Measurements from ENCODE around the gene LRRC41. TPM values are rescaled to one million over a fixed set of nuclear protein-coding genes. Genes with fewer than 3 reads are reported as not detected.
"Not testable (repeated sequence)": the region's sequence is repeated elsewhere in the genome, so short reads cannot be mapped to it uniquely, and the experiment has no call there.

LRRC41 gene
- total and polyA plus RNA-seq, 12 donors = 15.4 to 52.5 (median 41.7) TPM

DNA sequence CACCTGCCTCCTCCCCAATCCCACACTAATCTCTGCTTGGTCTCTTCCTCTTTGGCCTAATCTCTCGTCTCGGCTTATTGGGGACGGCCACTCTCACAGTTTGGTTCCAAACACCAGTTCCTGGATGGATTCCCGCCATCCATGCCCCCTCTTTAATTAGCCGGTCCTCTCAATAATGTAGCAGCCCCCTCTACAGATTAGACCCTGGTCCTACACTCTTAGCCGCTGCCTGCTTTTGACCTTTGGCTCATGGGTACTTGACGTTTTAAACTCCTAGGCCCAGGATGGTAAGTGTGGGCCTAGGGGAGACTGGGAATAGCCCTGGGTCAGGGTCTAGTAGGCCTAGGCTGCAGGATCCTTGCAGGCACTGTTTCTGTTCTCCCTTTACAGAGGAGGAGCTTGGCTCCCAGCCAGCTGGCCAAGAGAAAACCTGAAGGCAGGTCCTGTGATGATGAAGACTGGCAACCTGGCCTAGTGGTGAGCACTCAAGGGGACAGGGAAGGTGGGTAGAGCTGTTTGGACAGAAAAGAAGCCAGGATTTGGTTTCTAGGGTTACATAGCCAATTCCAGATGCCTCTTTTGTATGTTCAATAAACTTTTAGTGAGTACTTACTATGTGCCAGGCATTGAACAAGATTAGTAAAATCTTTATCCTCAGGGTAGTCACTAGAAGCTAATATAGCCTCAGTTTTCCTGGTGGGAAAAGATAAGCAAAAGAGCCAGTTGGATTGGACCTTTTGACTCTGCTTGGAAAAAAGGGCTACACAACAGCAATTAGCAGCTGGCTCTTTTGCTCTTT lies 55.1 kb downstream of the LRRC41 start:
- Histone ChIP-seq H3K4me1 (peaks cover 2 to 22% (median 13%) of the 10 kb centered on the region in 9 donors), H3K27ac (peak overlapping the region in 1 of 10 donors; percentile 44), H3K27me3 (no peaks in the 10 kb centered on the region), H3K4me3 (peak overlapping the region in 9 of 10 donors; percentile 52 to 82 (median 62)), H3K9me3 (no peaks in the 10 kb centered on the region), H3K36me3 (peaks cover 0 to 12% (median 0%) of the 10 kb centered on the region in 9 donors)
- 4 to 5% methylated on average over 7 of the region's 7 CpGs for WGBS, 2 donors
- TF ChIP-seq, protein P1, sequence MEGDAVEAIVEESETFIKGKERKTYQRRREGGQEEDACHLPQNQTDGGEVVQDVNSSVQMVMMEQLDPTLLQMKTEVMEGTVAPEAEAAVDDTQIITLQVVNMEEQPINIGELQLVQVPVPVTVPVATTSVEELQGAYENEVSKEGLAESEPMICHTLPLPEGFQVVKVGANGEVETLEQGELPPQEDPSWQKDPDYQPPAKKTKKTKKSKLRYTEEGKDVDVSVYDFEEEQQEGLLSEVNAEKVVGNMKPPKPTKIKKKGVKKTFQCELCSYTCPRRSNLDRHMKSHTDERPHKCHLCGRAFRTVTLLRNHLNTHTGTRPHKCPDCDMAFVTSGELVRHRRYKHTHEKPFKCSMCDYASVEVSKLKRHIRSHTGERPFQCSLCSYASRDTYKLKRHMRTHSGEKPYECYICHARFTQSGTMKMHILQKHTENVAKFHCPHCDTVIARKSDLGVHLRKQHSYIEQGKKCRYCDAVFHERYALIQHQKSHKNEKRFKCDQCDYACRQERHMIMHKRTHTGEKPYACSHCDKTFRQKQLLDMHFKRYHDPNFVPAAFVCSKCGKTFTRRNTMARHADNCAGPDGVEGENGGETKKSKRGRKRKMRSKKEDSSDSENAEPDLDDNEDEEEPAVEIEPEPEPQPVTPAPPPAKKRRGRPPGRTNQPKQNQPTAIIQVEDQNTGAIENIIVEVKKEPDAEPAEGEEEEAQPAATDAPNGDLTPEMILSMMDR (IDR thresholded peaks at IDR 0.05) = no peak
- DNase-seq (no peak), ATAC-seq (no peak)
- intact Hi-C loops (cut with DNase I) = loop anchor here in 5 of 10 donors (5.0 to 10.0 kb wide), 4 partner anchors 49 to 99 kb away; partner anchors contain the start of genes NSUN4 (in 3 of the 5), LRRC41 (in 2 of the 5) and UQCRH (in 2 of the 5)

DNA sequence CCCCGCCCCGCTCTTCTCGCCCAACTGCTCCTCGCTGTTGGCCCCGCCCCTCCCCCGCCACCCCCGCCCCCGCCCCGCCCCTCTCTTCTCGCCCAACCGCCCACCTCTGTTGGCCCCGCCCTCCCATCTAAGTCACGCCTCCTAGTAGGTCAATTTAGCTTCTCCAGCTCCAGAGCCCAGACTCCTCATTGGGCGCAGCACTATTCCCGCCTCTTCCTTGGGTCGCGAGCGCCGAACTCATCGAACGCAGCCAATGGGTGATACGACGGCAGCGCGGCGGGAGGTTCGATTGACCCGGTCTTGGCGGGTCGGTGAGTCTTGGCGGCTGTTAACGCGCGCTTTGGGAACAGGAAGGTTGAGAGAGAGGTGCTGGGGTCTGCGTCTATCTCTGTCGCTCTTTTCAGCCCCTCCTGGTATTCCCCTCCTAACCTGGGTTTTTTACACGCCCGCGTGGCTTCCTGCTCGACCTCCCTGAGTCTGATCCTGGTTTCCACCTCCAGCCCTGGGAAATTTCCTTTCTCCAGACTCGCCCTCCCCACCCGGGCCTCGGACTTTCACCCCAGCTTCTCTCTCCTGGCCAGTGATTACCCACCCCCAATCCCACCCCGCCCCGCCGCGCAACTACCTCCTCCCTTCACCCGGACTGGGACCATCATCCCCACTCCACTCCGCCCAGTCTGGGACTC lies 55.8 kb downstream of the LRRC41 start, which contains the start of gene RAD54L:
TSS of gene RAD54L (plus strand) at position 328 of the 686 bp plus-strand sequence. CDS start 643 bp downstream, outside the sequence.
- Histone ChIP-seq H3K36me3 (peaks cover 0 to 8% (median 0%) of the 10 kb centered on the region in 9 donors), H3K9me3 (no peaks in the 10 kb centered on the region), H3K27me3 (no peaks in the 10 kb centered on the region), H3K27ac (peak within 1 kb of the TSS; percentile 39 to 89 (median 82)), H3K4me1 (peaks cover 2 to 22% (median 13%) of the 10 kb centered on the region in 9 donors), H3K4me3 (peak within 1 kb of the TSS; percentile 55 to 88 (median 62))
- intact Hi-C loops (cut with DNase I) = loop anchor here in 6 of 10 donors (2.0 to 10.0 kb wide), 5 partner anchors 50 to 100 kb away; partner anchors contain the start of genes LRRC41 (in 3 of the 6), NSUN4 (in 3 of the 6) and UQCRH (in 3 of the 6)
- ATAC-seq = peak; percentile 93 to 99 (median 95)
- peak; percentile 95 to 99 for DNase-seq
- 1 to 2% methylated on average over 38 to 49 of the region's 49 CpGs for WGBS, 2 donors
- TF ChIP-seq, protein P1 (IDR thresholded peaks at IDR 0.05) = no peak

DNA sequence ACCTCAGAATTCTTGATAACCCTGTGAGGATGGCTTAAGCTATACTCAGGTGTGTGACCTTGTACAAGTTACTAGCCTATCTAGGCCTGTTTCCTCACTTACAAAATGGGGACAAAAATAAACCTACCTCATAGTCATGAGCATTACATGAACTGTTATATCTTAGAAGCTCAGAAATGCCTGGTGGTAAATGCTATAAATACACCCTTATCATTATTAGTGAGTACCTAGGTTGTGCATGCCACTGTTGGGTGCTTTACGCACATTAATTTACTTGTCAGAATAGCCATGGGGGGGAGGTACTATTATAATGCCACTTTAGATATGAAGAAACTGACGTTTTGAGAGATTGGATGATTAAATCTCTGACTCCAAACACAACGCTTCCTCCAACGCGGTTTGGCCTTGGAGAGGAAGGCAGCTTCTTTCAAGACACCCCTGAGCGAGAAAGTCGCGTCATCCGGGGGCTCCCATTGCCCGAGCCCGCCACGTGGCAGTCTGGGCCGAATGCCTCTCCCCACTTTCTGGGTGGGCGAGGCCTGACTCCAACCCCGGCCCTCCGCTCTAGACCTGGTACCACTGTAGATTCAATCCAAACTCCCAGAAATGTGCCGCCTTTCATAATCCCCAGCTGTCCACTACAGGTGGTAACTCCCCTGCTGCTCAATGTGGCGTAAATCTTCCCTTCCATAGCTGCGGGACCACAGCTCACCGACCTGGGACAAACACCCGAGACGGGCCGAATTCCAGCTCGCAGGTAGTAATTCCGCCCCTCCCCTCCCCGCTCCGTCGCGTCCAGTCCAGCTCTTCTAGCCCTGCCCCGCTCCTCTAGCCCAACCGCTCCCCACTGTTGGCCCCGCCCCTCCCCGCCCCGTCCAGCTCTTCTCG lies 56.6 kb downstream of the LRRC41 start:
- intact Hi-C loops (cut with DNase I) = loop anchor here in 6 of 10 donors (2.0 to 10.0 kb wide), 5 partner anchors 51 to 101 kb away; partner anchors contain the start of genes LRRC41 (in 3 of the 6), NSUN4 (in 3 of the 6) and UQCRH (in 3 of the 6)
- WGBS, 2 donors = 1 to 2% methylated on average over 30 to 35 of the region's 35 CpGs
- H3K4me1 ChIP-seq = peaks cover 2 to 22% (median 13%) of the 10 kb centered on the region in 9 donors
- peaks cover 0 to 4% (median 0%) of the 10 kb centered on the region in 9 donors for H3K36me3 ChIP-seq
- DNase-seq = peak in 1 of 2 donors; percentile 45
- no peaks in the 10 kb centered on the region for H3K27me3 ChIP-seq
- peak; percentile 90 to 94 (median 91) for ATAC-seq
- peak overlapping the region; percentile 42 to 88 (median 62) for H3K4me3 ChIP-seq
- peak overlapping the region; percentile 39 to 89 (median 82) for H3K27ac ChIP-seq
- no peaks in the 10 kb centered on the region for H3K9me3 ChIP-seq
- TF ChIP-seq, protein P1 (IDR thresholded peaks at IDR 0.05) = no peak

DNA sequence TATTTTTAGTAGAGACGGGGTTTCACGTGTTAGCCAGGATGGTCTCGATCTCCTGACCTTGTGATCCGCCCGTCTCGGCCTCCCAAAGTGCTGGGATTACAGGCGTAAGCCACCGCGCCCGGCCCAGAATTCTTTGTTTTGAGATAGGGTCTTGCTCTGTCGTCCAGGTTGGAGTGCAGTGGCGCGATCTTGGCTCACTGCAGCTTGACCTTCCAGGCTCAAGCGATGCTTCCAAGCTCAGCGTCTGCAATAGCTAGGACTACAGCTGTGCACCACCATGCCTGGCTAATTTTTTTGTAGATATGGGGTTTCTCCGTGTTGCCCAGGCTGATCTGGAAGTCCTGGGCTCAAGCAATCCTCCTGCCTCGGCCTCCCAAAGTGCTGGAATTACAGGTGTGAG lies 57.3 kb downstream of the LRRC41 start:
- intact Hi-C loops (cut with DNase I) = loop anchor here in 6 of 10 donors (2.0 to 10.0 kb wide), 5 partner anchors 51 to 101 kb away; partner anchors contain the start of genes LRRC41 (in 3 of the 6), NSUN4 (in 3 of the 6) and UQCRH (in 3 of the 6)
- 87 to 92% methylated on average over 17 of the region's 17 CpGs for WGBS, 2 donors
- Histone ChIP-seq H3K4me3 (peak overlapping the region in 4 of 10 donors; percentile 42 to 62 (median 60)), H3K4me1 (peaks cover 2 to 22% (median 13%) of the 10 kb centered on the region in 9 donors), H3K27ac (peak overlapping the region in 9 of 10 donors; percentile 70 to 89 (median 83))
- not testable (repeated sequence) for H3K27me3 ChIP-seq, H3K9me3 ChIP-seq, DNase-seq, H3K36me3 ChIP-seq, ATAC-seq
